ENCODE data around the gene RARB. TPM values are rescaled to one million over a fixed set of nuclear protein-coding genes. Genes with fewer than 3 reads are reported as not detected.

The RARB gene
- total RNA-seq, 1 experiment from 2014 or later = 0.24 TPM

GRCh38 chr3:25567806-25568524 is 139.9 kb downstream of the RARB start:
- Histone ChIP-seq H3K27me3 (replicated peaks; ENCODE audit: insufficient read depth, low read depth, low read length, poor library complexity) (no peaks in the 10 kb centered on the region), H3K27ac (ENCODE audit: low read depth, low read length, poor library complexity, severe bottlenecking) (no peak overlapping the region), H3K4me1 (ENCODE audit: insufficient read depth, low read length, poor library complexity, severe bottlenecking) (no peaks in the 10 kb centered on the region), H3K36me3 (ENCODE audit: insufficient read depth, low read length, poor library complexity, severe bottlenecking) (no peaks in the 10 kb centered on the region), H3K9me3 (ENCODE audit: low read depth, low read length, poor library complexity, severe bottlenecking) (no peaks in the 10 kb centered on the region), H3K4me3 (ENCODE audit: low read depth, low read length, poor library complexity, severe bottlenecking) (no peak overlapping the region)
- TF ChIP-seq CTCF (conservative IDR thresholded peaks at IDR 0.05; ENCODE audit: low read depth, low read length) = no peak
- no peak for TF ChIP-seq EZH2 (IDR thresholded peaks at IDR 0.05; ENCODE audit: borderline replicate concordance, low read depth, low read length, poor library complexity, severe bottlenecking)
- DNase-seq (ENCODE audit: low spot score) = no peak
- POLR2A ChIA-PET (ENCODE audit: low non-redundant PET) = no interaction called here
- intact Hi-C loops (cut with micrococcal nuclease; ENCODE audit: unreplicated experiment) = no loop called here
- BruUV-seq (replicated peaks) = no TSS peak
- CTCF ChIA-PET = no interaction called here

GRCh38 chr3:25568525-25569078 is 140.5 kb downstream of the RARB start:
- no peak for TF ChIP-seq CTCF (conservative IDR thresholded peaks at IDR 0.05; ENCODE audit: low read depth, low read length)
- no peak for TF ChIP-seq EZH2 (IDR thresholded peaks at IDR 0.05; ENCODE audit: borderline replicate concordance, low read depth, low read length, poor library complexity, severe bottlenecking)
- intact Hi-C loops (cut with micrococcal nuclease; ENCODE audit: unreplicated experiment) = no loop called here
- no peak overlapping the region for H3K27ac ChIP-seq (ENCODE audit: low read depth, low read length, poor library complexity, severe bottlenecking)
- H3K4me3 ChIP-seq (ENCODE audit: low read depth, low read length, poor library complexity, severe bottlenecking) = no peak overlapping the region
- BruUV-seq (replicated peaks) = no TSS peak
- no peaks in the 10 kb centered on the region for H3K9me3 ChIP-seq (ENCODE audit: low read depth, low read length, poor library complexity, severe bottlenecking)
- no peaks in the 10 kb centered on the region for H3K36me3 ChIP-seq (ENCODE audit: insufficient read depth, low read length, poor library complexity, severe bottlenecking)
- CTCF ChIA-PET = no interaction called here
- no peaks in the 10 kb centered on the region for H3K27me3 ChIP-seq (replicated peaks; ENCODE audit: insufficient read depth, low read depth, low read length, poor library complexity)
- DNase-seq (ENCODE audit: low spot score) = no peak
- H3K4me1 ChIP-seq (ENCODE audit: insufficient read depth, low read length, poor library complexity, severe bottlenecking) = peaks cover under 1% of the 10 kb centered on the region
- POLR2A ChIA-PET (ENCODE audit: low non-redundant PET) = no interaction called here

GRCh38 chr3:25571285-25571684 is 143.2 kb downstream of the RARB start:
- H3K27ac ChIP-seq (ENCODE audit: low read depth, low read length, poor library complexity, severe bottlenecking) = no peak overlapping the region
- peaks cover 6% of the 10 kb centered on the region for H3K4me1 ChIP-seq (ENCODE audit: insufficient read depth, low read length, poor library complexity, severe bottlenecking)
- no peak overlapping the region for H3K4me3 ChIP-seq (ENCODE audit: low read depth, low read length, poor library complexity, severe bottlenecking)
- DNase-seq (ENCODE audit: low spot score) = no peak
- no peaks in the 10 kb centered on the region for H3K36me3 ChIP-seq (ENCODE audit: insufficient read depth, low read length, poor library complexity, severe bottlenecking)
- H3K9me3 ChIP-seq (ENCODE audit: low read depth, low read length, poor library complexity, severe bottlenecking) = no peaks in the 10 kb centered on the region
- intact Hi-C loops (cut with micrococcal nuclease; ENCODE audit: unreplicated experiment) = loop anchor here (5.0 to 10.0 kb wide), 2 partner anchors 116 to 144 kb away; partner anchors contain the start of gene RARB
- POLR2A ChIA-PET (ENCODE audit: low non-redundant PET) = no interaction called here
- CTCF ChIA-PET = no interaction called here
- H3K27me3 ChIP-seq (replicated peaks; ENCODE audit: insufficient read depth, low read depth, low read length, poor library complexity) = no peaks in the 10 kb centered on the region
- TF ChIP-seq EZH2 (IDR thresholded peaks at IDR 0.05; ENCODE audit: borderline replicate concordance, low read depth, low read length, poor library complexity, severe bottlenecking) = no peak
- TF ChIP-seq CTCF (conservative IDR thresholded peaks at IDR 0.05; ENCODE audit: low read depth, low read length) = no peak
- BruUV-seq (replicated peaks) = no TSS peak
